H9 (cell line): ENCODE data around the gene HIPK4. TPM values are rescaled to one million over a fixed set of nuclear protein-coding genes. Genes with fewer than 3 reads are reported as not detected.

ENCODE experiments used
- DNase-seq: peaks from one replicate; pipeline ENCODE4 v3.0.0-alpha.2; 2017
- H2AFZ ChIP-seq: one replicate; pipeline ENCODE4 v1.6.1; 2013; ENCODE audit warnings: mild to moderate bottlenecking, low read length, control low read depth, moderate library complexity
- H2AK5ac ChIP-seq: 2 replicates; pipeline ENCODE4 v1.6.1; 2013; ENCODE audit warnings: low read length, control low read depth, mixed read lengths; ENCODE audit not compliant: insufficient read length
- H2BK120ac ChIP-seq: one replicate; pipeline ENCODE4 v1.6.1; 2013; ENCODE audit warnings: low read depth, mild to moderate bottlenecking, low read length, control low read depth, inconsistent platforms; ENCODE audit not compliant: poor library complexity, severe bottlenecking
- H2BK12ac ChIP-seq: 2 replicates; pipeline ENCODE4 v1.6.1; 2013; ENCODE audit warnings: low read length, control low read depth, mixed read lengths, low read depth; ENCODE audit not compliant: insufficient read length
- H2BK15ac ChIP-seq: 2 replicates; pipeline ENCODE4 v1.6.1; 2013; ENCODE audit warnings: low read depth, low read length, control low read depth
- H2BK20ac ChIP-seq: one replicate; pipeline ENCODE4 v1.6.1; 2013; ENCODE audit warnings: low read depth, mild to moderate bottlenecking, low read length, control low read depth, inconsistent platforms; ENCODE audit not compliant: poor library complexity, severe bottlenecking
- H2BK5ac ChIP-seq: 2 replicates; pipeline ENCODE4 v1.6.1; 2013; ENCODE audit warnings: low read length, control low read depth, mixed read lengths; ENCODE audit not compliant: insufficient read length
- H3K14ac ChIP-seq: 2 replicates; pipeline ENCODE4 v1.6.1; 2013; ENCODE audit warnings: low read length, control low read depth; ENCODE audit not compliant: insufficient read depth
- H3K18ac ChIP-seq: 2 replicates; pipeline ENCODE4 v1.6.1; 2013; ENCODE audit warnings: low read depth, mild to moderate bottlenecking, mixed read lengths, low read length, control low read depth; ENCODE audit not compliant: insufficient read length
- H3K23ac ChIP-seq: 2 replicates; pipeline ENCODE4 v1.6.1; 2013; ENCODE audit warnings: low read length, control low read depth, mixed read lengths, low read depth; ENCODE audit not compliant: insufficient read length
- H3K23me2 ChIP-seq: 2 replicates; pipeline ENCODE4 v1.6.1; 2013; ENCODE audit warnings: low read depth, mild to moderate bottlenecking, mixed read lengths, low read length, control low read depth; ENCODE audit not compliant: insufficient read length, poor library complexity, severe bottlenecking
- H3K27ac ChIP-seq: 2 replicates; pipeline ENCODE4 v1.5.1; 2013; ENCODE audit warnings: low read length, control low read depth, mixed read lengths, low read depth; ENCODE audit not compliant: insufficient read length
- H3K27me3 ChIP-seq: 2 replicates; pipeline ENCODE4 v1.6.1; 2013; ENCODE audit warnings: low read length, control low read depth, inconsistent platforms; ENCODE audit not compliant: insufficient read depth
- H3K4ac ChIP-seq: 2 replicates; pipeline ENCODE4 v1.6.1; 2013; ENCODE audit warnings: low read depth, mild to moderate bottlenecking, control low read depth, inconsistent platforms, low read length, moderate library complexity
- H3K4me1 ChIP-seq: 2 replicates; pipeline ENCODE4 v1.6.1; 2013; ENCODE audit warnings: low read length, control low read depth, inconsistent platforms; ENCODE audit not compliant: insufficient read depth
- H3K4me2 ChIP-seq: 2 replicates; pipeline ENCODE4 v1.6.1; 2013; ENCODE audit warnings: low read length, control low read depth, mixed read lengths; ENCODE audit not compliant: insufficient read length, insufficient read depth
- H3K56ac ChIP-seq: 2 replicates; pipeline ENCODE4 v1.6.1; 2013; ENCODE audit warnings: low read depth, mild to moderate bottlenecking, mixed read lengths, low read length, control low read depth; ENCODE audit not compliant: insufficient read length
- H3K79me1 ChIP-seq: 2 replicates; pipeline ENCODE4 v1.6.1; 2013; ENCODE audit warnings: low read depth, mild to moderate bottlenecking, moderate library complexity, low read length, control low read depth, inconsistent platforms; ENCODE audit not compliant: insufficient read depth, poor library complexity, severe bottlenecking
- H3K79me2 ChIP-seq: 2 replicates; pipeline ENCODE4 v1.6.1; 2013; ENCODE audit warnings: low read length, control low read depth, inconsistent platforms; ENCODE audit not compliant: insufficient read depth
- H3K9ac ChIP-seq: 2 replicates; pipeline ENCODE4 v1.6.1; 2013; ENCODE audit warnings: low read length, control low read depth, mixed read lengths; ENCODE audit not compliant: insufficient read length; ENCODE audit errors: extremely low read depth
- H3K9me3 ChIP-seq: one replicate; pipeline ENCODE4 v1.6.1; 2013; ENCODE audit warnings: low read depth, low read length, inconsistent platforms; ENCODE audit not compliant: control insufficient read depth
- H3T11ph ChIP-seq: one replicate; pipeline ENCODE4 v1.6.1; 2013; ENCODE audit warnings: mild to moderate bottlenecking, low read length, control low read depth, inconsistent platforms
- H4K20me1 ChIP-seq: one replicate; pipeline ENCODE4 v1.6.1; 2013; ENCODE audit not compliant: control insufficient read depth, insufficient read length, insufficient read depth
- H4K5ac ChIP-seq: 2 replicates; pipeline ENCODE4 v1.6.1; 2013; ENCODE audit warnings: low read depth, mild to moderate bottlenecking, mixed read lengths, low read length, control low read depth; ENCODE audit not compliant: insufficient read length
- H4K8ac ChIP-seq: replicated peaks from 2 replicates; pipeline ENCODE4 v1.6.1; 2013; ENCODE audit warnings: low read length, control low read depth, mixed read lengths, low read depth; ENCODE audit not compliant: insufficient read length
- H4K91ac ChIP-seq: 2 replicates; pipeline ENCODE4 v1.6.1; 2013; ENCODE audit warnings: low read depth, mild to moderate bottlenecking, moderate library complexity, mixed read lengths, low read length, control low read depth; ENCODE audit not compliant: insufficient read length
- H3K27ac Mint-ChIP-seq, 3 experiments: 2 replicates in 2 of 3; 3 replicates in 1 of 3; pipeline ENCODE4 v1.8.0; 2020 to 2021; ENCODE audit warnings: mixed read lengths in 3 of 3, mild to moderate bottlenecking in 1 of 3, moderate library complexity in 1 of 3
- H3K27me3 Mint-ChIP-seq: 2 replicates; pipeline ENCODE4 v1.8.0; 2021; ENCODE audit warnings: low read depth, mild to moderate bottlenecking, moderate library complexity, mixed read lengths
- H3K36me3 Mint-ChIP-seq, 3 experiments: 2 replicates in 2 of 3; 3 replicates in 1 of 3; pipeline ENCODE4 v1.8.0; 2020 to 2021; ENCODE audit warnings: low read depth in 3 of 3, mixed read lengths in 3 of 3; ENCODE audit not compliant: insufficient read depth in 1 of 3
- H3K4me1 Mint-ChIP-seq, 2 experiments: 2 replicates each; pipeline ENCODE4 v1.8.0; 2020; ENCODE audit warnings: mixed read lengths in 2 of 2
- H3K4me3 Mint-ChIP-seq, 2 experiments: 2 replicates in 1 of 2; 3 replicates in 1 of 2; pipeline ENCODE4 v1.8.0; 2020 to 2021; ENCODE audit warnings: mild to moderate bottlenecking in 2 of 2, mixed read lengths in 2 of 2, moderate library complexity in 1 of 2
- H3K9me3 Mint-ChIP-seq, 2 experiments: 2 replicates in 1 of 2; 3 replicates in 1 of 2; pipeline ENCODE4 v1.8.0; 2020; ENCODE audit warnings: mild to moderate bottlenecking in 2 of 2, mixed read lengths in 2 of 2, moderate library complexity in 1 of 2
- WGBS: extraction: QIAGEN DNeasy Blood & Tissue Kit; methylation state at CpG from one replicate; pipeline ENCODE4 v1.1.7; 2013; ENCODE audit warnings: missing lambda C conversion rate, low lambda C conversion rate, mixed read lengths; ENCODE audit not compliant: insufficient read length; ENCODE audit errors: extremely low coverage; 5-methylcytosine and 5-hydroxymethylcytosine counted together
- total RNA-seq: library from RNA; stranded (reverse); gene quantifications from 2 replicates; pipeline ENCODE4 v1.2.1, GENCODE V29; 2021
- TF ChIP-seq, protein P1 (sequence below): fragments of 200-600 bp; sonication (generic); conservative IDR thresholded peaks from 3 replicates; pipeline ENCODE4 v1.8.0; 2021; ENCODE audit warnings: antibody characterized with exemption, mild to moderate bottlenecking

The HIPK4 gene
- total RNA-seq, 1 experiment from 2014 or later = 0.15 TPM

DNA sequence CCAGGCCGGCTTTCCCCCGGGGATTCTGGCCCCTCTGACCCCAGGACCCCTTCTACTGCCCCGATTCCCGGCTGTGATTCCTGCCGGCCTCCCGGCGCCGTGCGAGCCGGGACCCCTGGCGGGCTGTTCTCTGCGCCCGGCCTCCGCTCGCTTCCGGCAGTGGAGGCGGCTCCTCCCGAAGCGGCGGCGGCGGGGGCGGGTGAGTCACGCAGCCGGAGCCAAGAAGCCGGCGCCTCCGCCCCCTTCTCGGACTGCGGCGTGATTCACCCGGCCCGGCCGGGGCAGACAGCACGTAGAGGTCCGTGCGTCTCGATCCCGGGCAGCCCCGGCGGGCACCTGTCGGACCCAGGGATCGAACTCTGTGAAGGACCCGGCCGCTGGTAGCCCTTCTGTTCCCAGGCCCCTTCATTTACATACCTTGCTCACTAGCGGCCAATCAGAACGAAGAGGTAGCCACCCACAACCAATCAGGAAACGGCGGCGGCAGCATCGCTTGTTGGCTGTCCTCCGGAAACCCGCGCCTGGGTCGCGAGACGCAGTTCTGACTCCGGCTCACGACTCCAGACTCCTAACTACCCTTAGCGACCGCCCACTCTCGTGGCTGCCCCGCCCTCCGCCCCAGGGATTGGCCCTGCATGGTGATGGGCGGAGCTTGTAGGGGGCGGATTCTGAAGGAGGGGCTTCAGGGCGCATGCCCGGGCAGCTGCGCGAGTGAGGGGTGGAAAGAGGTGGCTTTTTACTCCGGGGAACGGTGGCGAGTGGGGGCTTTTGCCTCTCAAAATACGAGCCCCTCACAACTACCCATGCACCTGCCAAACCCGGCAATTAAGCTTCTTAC lies 35.7 kb upstream of the HIPK4 start, which contains the start of gene SERTAD1:
Gene SERTAD1 (minus strand): TSS at position 543 of the 838 bp plus-strand sequence. CDS start 2,446 bp downstream, outside the sequence.
- no peak within 1 kb of the TSS for H2BK15ac ChIP-seq
- no CpG with 5 or more reads among the region's 75 CpGs for WGBS
- no peak within 1 kb of the TSS for H3K23ac ChIP-seq
- DNase-seq = peak; percentile 100
- TF ChIP-seq, protein P1, sequence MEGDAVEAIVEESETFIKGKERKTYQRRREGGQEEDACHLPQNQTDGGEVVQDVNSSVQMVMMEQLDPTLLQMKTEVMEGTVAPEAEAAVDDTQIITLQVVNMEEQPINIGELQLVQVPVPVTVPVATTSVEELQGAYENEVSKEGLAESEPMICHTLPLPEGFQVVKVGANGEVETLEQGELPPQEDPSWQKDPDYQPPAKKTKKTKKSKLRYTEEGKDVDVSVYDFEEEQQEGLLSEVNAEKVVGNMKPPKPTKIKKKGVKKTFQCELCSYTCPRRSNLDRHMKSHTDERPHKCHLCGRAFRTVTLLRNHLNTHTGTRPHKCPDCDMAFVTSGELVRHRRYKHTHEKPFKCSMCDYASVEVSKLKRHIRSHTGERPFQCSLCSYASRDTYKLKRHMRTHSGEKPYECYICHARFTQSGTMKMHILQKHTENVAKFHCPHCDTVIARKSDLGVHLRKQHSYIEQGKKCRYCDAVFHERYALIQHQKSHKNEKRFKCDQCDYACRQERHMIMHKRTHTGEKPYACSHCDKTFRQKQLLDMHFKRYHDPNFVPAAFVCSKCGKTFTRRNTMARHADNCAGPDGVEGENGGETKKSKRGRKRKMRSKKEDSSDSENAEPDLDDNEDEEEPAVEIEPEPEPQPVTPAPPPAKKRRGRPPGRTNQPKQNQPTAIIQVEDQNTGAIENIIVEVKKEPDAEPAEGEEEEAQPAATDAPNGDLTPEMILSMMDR = peak; percentile 91
- no peaks in the 10 kb centered on the region for H3K79me1 ChIP-seq
- no peaks in the 10 kb centered on the region for H4K20me1 ChIP-seq
- H3K4me1 ChIP-seq = no peaks in the 10 kb centered on the region; the same call in 1 of the 2 replicates
- no peak within 1 kb of the TSS for H4K5ac ChIP-seq
- Mint-ChIP-seq H3K27ac (peak within 1 kb of the TSS; percentile 93 to 96 (median 95)), H3K4me1 (peaks cover 19% of the 10 kb centered on the region in 2 experiments), H3K36me3 (peaks cover 0 to 5% (median 4%) of the 10 kb centered on the region in 3 experiments; a peak in 3 of 7 replicates), H3K9me3 (no peaks in the 10 kb centered on the region), H3K27me3 (no peaks in the 10 kb centered on the region), H3K4me3 (peak within 1 kb of the TSS; percentile 91 to 97)
- H3K9me3 ChIP-seq = no peaks in the 10 kb centered on the region
- no peak within 1 kb of the TSS for H3K56ac ChIP-seq
- peak within 1 kb of the TSS; percentile 90 for H3K4me2 ChIP-seq
- no peaks in the 10 kb centered on the region for H3K27me3 ChIP-seq
- H2BK5ac ChIP-seq = no peak within 1 kb of the TSS
- no peak within 1 kb of the TSS for H2AK5ac ChIP-seq
- H3K14ac ChIP-seq = peak within 1 kb of the TSS; percentile 74
- H2AFZ ChIP-seq = no peak within 1 kb of the TSS
- H3K27ac ChIP-seq = no peak within 1 kb of the TSS
- no peak within 1 kb of the TSS for H3T11ph ChIP-seq
- H3K23me2 ChIP-seq = peaks cover 16% of the 10 kb centered on the region
- no peak within 1 kb of the TSS for H2BK12ac ChIP-seq
- H2BK120ac ChIP-seq = no peak within 1 kb of the TSS
- peak within 1 kb of the TSS; percentile 13 for H2BK20ac ChIP-seq
- H3K18ac ChIP-seq = peak within 1 kb of the TSS; percentile 64
- no peaks in the 10 kb centered on the region for H3K79me2 ChIP-seq
- no peak within 1 kb of the TSS for H4K91ac ChIP-seq
- H3K9ac ChIP-seq = peak within 1 kb of the TSS; percentile 60
- no peak within 1 kb of the TSS for H4K8ac ChIP-seq
- H3K4ac ChIP-seq = no peak within 1 kb of the TSS
